ENCODE results near the gene HPD. TPM values are rescaled to one million over a fixed set of nuclear protein-coding genes. Genes with fewer than 3 reads are reported as not detected.

HPD gene
- total RNA-seq, 1 experiment from 2014 or later: 0.39 TPM

DNA sequence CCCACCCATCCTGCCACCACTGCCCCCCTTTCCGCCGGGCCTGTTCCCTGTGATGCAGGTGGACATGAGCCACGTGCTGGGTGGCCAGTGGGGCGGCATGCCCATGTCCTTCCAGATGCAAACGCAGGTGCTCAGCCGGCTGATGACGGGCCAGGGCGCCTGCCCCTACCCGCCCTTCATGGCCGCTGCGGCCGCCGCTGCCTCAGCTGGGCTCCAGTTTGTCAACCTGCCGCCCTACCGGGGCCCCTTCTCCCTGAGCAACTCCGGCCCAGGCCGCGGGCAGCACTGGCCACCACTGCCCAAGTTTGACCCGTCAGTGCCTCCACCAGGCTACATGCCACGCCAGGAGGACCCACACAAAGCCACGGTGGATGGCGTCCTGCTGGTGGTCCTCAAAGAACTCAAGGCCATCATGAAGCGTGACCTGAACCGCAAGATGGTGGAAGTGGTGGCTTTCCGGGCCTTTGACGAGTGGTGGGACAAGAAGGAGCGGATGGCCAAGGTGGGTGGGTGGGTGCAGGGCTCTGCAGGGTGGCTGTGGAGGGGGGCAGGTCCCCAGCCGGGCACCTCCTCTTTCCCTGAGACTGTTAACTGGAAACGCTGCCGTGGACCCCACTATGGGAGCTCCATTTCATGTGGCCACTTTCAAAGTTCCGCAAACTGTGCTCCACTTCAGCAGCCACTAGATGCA lies 44.1 kb downstream of the HPD start (continued):
- TF ChIP-seq, protein P1, sequence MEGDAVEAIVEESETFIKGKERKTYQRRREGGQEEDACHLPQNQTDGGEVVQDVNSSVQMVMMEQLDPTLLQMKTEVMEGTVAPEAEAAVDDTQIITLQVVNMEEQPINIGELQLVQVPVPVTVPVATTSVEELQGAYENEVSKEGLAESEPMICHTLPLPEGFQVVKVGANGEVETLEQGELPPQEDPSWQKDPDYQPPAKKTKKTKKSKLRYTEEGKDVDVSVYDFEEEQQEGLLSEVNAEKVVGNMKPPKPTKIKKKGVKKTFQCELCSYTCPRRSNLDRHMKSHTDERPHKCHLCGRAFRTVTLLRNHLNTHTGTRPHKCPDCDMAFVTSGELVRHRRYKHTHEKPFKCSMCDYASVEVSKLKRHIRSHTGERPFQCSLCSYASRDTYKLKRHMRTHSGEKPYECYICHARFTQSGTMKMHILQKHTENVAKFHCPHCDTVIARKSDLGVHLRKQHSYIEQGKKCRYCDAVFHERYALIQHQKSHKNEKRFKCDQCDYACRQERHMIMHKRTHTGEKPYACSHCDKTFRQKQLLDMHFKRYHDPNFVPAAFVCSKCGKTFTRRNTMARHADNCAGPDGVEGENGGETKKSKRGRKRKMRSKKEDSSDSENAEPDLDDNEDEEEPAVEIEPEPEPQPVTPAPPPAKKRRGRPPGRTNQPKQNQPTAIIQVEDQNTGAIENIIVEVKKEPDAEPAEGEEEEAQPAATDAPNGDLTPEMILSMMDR (IDR thresholded peaks at IDR 0.05): no peak
- no peak for TF ChIP-seq ESRRA (CRISPR knock-in tag; IDR thresholded peaks at IDR 0.05; ENCODE audit: borderline replicate concordance)
- TF ChIP-seq EMX1 (CRISPR knock-in tag; IDR thresholded peaks at IDR 0.05): no peak
- no peak for TF ChIP-seq ZNF671 (CRISPR knock-in tag; IDR thresholded peaks at IDR 0.05)
- TF ChIP-seq, protein P2, sequence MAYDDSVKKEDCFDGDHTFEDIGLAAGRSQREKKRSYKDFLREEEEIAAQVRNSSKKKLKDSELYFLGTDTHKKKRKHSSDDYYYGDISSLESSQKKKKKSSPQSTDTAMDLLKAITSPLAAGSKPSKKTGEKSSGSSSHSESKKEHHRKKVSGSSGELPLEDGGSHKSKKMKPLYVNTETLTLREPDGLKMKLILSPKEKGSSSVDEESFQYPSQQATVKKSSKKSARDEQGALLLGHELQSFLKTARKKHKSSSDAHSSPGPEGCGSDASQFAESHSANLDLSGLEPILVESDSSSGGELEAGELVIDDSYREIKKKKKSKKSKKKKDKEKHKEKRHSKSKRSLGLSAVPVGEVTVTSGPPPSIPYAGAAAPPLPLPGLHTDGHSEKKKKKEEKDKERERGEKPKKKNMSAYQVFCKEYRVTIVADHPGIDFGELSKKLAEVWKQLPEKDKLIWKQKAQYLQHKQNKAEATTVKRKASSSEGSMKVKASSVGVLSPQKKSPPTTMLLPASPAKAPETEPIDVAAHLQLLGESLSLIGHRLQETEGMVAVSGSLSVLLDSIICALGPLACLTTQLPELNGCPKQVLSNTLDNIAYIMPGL (CRISPR knock-in tag; IDR thresholded peaks at IDR 0.05): no peak

DNA sequence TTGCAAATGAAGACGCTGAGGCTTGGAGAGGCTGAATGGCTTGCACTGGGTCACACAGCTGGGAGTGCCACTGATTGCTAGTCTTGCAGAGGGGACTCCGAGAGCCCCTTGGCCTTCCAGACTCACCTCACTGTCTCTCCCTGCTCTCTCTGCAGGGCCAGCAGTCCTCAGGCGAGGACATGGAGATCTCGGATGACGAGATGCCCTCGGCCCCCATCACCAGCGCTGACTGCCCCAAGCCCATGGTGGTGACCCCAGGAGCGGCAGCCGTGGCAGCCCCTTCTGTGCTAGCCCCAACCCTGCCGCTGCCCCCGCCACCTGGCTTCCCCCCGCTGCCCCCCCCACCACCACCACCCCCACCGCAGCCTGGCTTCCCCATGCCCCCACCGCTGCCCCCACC lies 44.7 kb downstream of the HPD start:
- H3K27me3 Mint-ChIP-seq (ENCODE audit: low read depth): no peaks in the 10 kb centered on the region
- H3K36me3 Mint-ChIP-seq: peaks cover 21% of the 10 kb centered on the region

More for the DNA sequence above, 44.7 kb downstream of the HPD start:
- TF ChIP-seq, protein P3, sequence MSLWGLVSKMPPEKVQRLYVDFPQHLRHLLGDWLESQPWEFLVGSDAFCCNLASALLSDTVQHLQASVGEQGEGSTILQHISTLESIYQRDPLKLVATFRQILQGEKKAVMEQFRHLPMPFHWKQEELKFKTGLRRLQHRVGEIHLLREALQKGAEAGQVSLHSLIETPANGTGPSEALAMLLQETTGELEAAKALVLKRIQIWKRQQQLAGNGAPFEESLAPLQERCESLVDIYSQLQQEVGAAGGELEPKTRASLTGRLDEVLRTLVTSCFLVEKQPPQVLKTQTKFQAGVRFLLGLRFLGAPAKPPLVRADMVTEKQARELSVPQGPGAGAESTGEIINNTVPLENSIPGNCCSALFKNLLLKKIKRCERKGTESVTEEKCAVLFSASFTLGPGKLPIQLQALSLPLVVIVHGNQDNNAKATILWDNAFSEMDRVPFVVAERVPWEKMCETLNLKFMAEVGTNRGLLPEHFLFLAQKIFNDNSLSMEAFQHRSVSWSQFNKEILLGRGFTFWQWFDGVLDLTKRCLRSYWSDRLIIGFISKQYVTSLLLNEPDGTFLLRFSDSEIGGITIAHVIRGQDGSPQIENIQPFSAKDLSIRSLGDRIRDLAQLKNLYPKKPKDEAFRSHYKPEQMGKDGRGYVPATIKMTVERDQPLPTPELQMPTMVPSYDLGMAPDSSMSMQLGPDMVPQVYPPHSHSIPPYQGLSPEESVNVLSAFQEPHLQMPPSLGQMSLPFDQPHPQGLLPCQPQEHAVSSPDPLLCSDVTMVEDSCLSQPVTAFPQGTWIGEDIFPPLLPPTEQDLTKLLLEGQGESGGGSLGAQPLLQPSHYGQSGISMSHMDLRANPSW (CRISPR knock-in tag; conservative IDR thresholded peaks at IDR 0.05; ENCODE audit: low read depth): no peak
- TF ChIP-seq, protein P4, sequence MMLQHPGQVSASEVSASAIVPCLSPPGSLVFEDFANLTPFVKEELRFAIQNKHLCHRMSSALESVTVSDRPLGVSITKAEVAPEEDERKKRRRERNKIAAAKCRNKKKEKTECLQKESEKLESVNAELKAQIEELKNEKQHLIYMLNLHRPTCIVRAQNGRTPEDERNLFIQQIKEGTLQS (CRISPR knock-in tag; conservative IDR thresholded peaks at IDR 0.05): no peak
- TF ChIP-seq, protein P5, sequence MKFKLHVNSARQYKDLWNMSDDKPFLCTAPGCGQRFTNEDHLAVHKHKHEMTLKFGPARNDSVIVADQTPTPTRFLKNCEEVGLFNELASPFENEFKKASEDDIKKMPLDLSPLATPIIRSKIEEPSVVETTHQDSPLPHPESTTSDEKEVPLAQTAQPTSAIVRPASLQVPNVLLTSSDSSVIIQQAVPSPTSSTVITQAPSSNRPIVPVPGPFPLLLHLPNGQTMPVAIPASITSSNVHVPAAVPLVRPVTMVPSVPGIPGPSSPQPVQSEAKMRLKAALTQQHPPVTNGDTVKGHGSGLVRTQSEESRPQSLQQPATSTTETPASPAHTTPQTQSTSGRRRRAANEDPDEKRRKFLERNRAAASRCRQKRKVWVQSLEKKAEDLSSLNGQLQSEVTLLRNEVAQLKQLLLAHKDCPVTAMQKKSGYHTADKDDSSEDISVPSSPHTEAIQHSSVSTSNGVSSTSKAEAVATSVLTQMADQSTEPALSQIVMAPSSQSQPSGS (CRISPR knock-in tag; IDR thresholded peaks at IDR 0.05; ENCODE audit: borderline replicate concordance, low read depth): no peak
- TF ChIP-seq, protein P6, sequence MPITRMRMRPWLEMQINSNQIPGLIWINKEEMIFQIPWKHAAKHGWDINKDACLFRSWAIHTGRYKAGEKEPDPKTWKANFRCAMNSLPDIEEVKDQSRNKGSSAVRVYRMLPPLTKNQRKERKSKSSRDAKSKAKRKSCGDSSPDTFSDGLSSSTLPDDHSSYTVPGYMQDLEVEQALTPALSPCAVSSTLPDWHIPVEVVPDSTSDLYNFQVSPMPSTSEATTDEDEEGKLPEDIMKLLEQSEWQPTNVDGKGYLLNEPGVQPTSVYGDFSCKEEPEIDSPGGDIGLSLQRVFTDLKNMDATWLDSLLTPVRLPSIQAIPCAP (CRISPR knock-in tag; IDR thresholded peaks at IDR 0.05): no peak
- TF ChIP-seq NR1H2 (CRISPR knock-in tag; IDR thresholded peaks at IDR 0.05): no peak
- no peak for TF ChIP-seq FOXK1 (CRISPR knock-in tag; IDR thresholded peaks at IDR 0.05)
- TF ChIP-seq, protein P7, sequence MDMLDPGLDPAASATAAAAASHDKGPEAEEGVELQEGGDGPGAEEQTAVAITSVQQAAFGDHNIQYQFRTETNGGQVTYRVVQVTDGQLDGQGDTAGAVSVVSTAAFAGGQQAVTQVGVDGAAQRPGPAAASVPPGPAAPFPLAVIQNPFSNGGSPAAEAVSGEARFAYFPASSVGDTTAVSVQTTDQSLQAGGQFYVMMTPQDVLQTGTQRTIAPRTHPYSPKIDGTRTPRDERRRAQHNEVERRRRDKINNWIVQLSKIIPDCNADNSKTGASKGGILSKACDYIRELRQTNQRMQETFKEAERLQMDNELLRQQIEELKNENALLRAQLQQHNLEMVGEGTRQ (CRISPR knock-in tag; IDR thresholded peaks at IDR 0.05): no peak
- no peak for TF ChIP-seq OVOL2 (CRISPR knock-in tag; IDR thresholded peaks at IDR 0.05; ENCODE audit: borderline replicate concordance)
- peak overlapping the region; percentile 87; the same call in 1 of the 2 replicates for H3K4me3 Mint-ChIP-seq
- peaks cover 23% of the 10 kb centered on the region for H3K4me1 Mint-ChIP-seq
- ChIA-PET CTCF (no interaction called here), POLR2A (no interaction called here)
- DNase-seq (ENCODE audit: low spot score): no peak
- H3K9me3 Mint-ChIP-seq: no peaks in the 10 kb centered on the region
- no peak for ATAC-seq
- no peak overlapping the region for H3K27ac Mint-ChIP-seq
